ENCODE results near the gene EOGT. TPM values are rescaled to one million over a fixed set of nuclear protein-coding genes. Genes with fewer than 3 reads are reported as not detected.

The EOGT gene
- total RNA-seq, 1 experiment from 2014 or later, result 4.6 TPM

DNA sequence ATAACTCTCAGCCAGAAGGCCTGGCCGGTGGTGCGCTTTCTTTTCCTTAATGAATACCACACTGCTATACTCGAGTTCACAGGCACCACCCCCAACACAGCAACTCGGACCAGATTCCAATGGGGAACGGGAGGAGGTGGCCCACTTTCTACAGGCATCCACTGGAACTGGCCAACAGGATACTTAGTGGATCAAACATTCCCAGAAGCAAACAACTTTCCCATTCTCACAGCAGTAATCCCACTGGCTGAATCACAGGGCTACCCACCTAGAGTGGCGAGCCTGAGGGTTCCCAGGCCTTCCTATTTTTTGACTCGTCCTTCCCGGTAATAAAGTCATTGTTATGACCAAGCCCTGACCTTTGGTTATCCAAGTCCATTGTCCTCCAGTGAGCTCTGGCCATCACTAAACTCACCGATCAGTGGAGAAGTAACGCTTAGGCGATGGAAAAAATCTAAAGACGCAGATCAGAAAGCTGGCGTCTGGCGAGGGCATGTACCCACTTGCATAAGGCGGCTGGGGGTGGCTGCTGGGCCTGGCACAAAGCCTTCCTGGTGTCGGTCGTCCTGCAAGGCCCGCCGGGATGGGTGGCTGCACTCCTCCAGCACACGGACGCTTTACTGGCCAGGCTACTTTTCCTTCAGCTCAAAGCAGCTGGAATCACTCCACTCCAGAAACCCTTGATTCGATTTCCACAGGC lies 1.2 kb downstream of the EOGT start:
- no peak overlapping the region for H3K27ac ChIP-seq (ENCODE audit: low read depth, low read length, poor library complexity, severe bottlenecking)
- intact Hi-C loops (cut with micrococcal nuclease; ENCODE audit: unreplicated experiment), result no loop called here

GRCh38 chr3:69011096-69011730 lies 2.3 kb downstream of the EOGT start:
- no peak for TF ChIP-seq CTCF (conservative IDR thresholded peaks at IDR 0.05; ENCODE audit: low read depth, low read length)
- TF ChIP-seq EZH2 (IDR thresholded peaks at IDR 0.05; ENCODE audit: borderline replicate concordance, low read depth, low read length, poor library complexity, severe bottlenecking), result no peak
- no peaks in the 10 kb centered on the region for H3K36me3 ChIP-seq (ENCODE audit: insufficient read depth, low read length, poor library complexity, severe bottlenecking)
- no peak overlapping the region for H3K27ac ChIP-seq (ENCODE audit: low read depth, low read length, poor library complexity, severe bottlenecking)
- H3K4me3 ChIP-seq (ENCODE audit: low read depth, low read length, poor library complexity, severe bottlenecking), result no peak overlapping the region
- no peaks in the 10 kb centered on the region for H3K9me3 ChIP-seq (ENCODE audit: low read depth, low read length, poor library complexity, severe bottlenecking)
- ChIA-PET POLR2A (ENCODE audit: low non-redundant PET) (no interaction called here), CTCF (no interaction called here)
- intact Hi-C loops (cut with micrococcal nuclease; ENCODE audit: unreplicated experiment), result no loop called here
- DNase-seq (ENCODE audit: low spot score), result no peak
- H3K4me1 ChIP-seq (ENCODE audit: insufficient read depth, low read length, poor library complexity, severe bottlenecking), result no peaks in the 10 kb centered on the region
- no TSS peak for BruUV-seq (replicated peaks)
- no peaks in the 10 kb centered on the region for H3K27me3 ChIP-seq (replicated peaks; ENCODE audit: insufficient read depth, low read depth, low read length, poor library complexity)

More for the DNA sequence above, 1.2 kb downstream of the EOGT start:
- ChIA-PET POLR2A (ENCODE audit: low non-redundant PET) (no interaction called here), CTCF (no interaction called here)
- Histone ChIP-seq H3K4me3 (ENCODE audit: low read depth, low read length, poor library complexity, severe bottlenecking) (no peak overlapping the region), H3K9me3 (ENCODE audit: low read depth, low read length, poor library complexity, severe bottlenecking) (no peaks in the 10 kb centered on the region), H3K4me1 (ENCODE audit: insufficient read depth, low read length, poor library complexity, severe bottlenecking) (no peaks in the 10 kb centered on the region), H3K27me3 (replicated peaks; ENCODE audit: insufficient read depth, low read depth, low read length, poor library complexity) (no peaks in the 10 kb centered on the region), H3K36me3 (ENCODE audit: insufficient read depth, low read length, poor library complexity, severe bottlenecking) (no peaks in the 10 kb centered on the region)
- DNase-seq (ENCODE audit: low spot score), result no peak
- BruUV-seq (replicated peaks), result no TSS peak
- TF ChIP-seq EZH2 (IDR thresholded peaks at IDR 0.05; ENCODE audit: borderline replicate concordance, low read depth, low read length, poor library complexity, severe bottlenecking) (no peak), CTCF (conservative IDR thresholded peaks at IDR 0.05; ENCODE audit: low read depth, low read length) (no peak)

DNA sequence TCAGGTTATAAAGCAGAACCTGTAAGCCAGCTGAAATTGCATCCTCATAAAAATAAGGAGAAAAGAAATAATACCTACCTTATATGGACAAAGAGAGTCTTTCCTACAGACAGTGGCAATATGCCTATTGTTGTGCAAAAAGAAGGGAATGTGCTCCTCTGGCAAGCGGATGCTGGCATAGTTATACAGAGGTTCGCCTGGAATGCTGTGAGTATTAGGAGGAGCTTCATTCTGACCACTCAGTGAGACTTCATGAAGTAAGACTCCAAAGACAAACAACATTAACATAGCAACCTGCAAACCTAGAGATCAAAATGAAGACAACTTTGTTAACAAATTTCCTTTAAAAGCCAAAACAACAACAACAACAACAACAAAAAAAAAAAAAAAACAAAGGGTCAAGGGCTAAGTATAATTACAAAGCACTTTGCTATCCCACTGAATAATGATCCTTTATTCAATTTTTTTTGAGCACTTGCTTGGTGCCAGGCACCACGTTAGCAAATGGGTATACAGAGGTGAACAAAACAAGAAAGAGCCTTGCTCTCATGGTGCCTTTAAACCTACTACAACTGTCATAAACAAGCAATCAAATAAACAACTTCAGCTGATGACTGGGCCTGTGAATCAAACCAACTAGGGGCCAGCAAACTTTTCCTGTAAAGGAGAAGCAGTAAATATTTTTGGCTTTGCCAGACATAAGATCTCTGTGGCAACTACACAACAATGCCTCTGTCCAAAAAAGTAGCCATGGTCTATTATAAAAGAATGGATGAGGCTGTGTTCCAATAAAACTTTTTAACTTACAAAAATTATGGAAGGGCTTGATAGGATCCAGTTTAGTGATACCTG lies 3.7 kb downstream of the EOGT start:
- DNase-seq (ENCODE audit: low spot score), result no peak
- CTCF ChIA-PET, result no interaction called here
- no peaks in the 10 kb centered on the region for H3K36me3 ChIP-seq (ENCODE audit: insufficient read depth, low read length, poor library complexity, severe bottlenecking)
- no peaks in the 10 kb centered on the region for H3K9me3 ChIP-seq (ENCODE audit: low read depth, low read length, poor library complexity, severe bottlenecking)
- no peaks in the 10 kb centered on the region for H3K4me1 ChIP-seq (ENCODE audit: insufficient read depth, low read length, poor library complexity, severe bottlenecking)
- BruUV-seq (replicated peaks), result no TSS peak
- intact Hi-C loops (cut with micrococcal nuclease; ENCODE audit: unreplicated experiment), result no loop called here
- TF ChIP-seq CTCF (conservative IDR thresholded peaks at IDR 0.05; ENCODE audit: low read depth, low read length) (no peak), EZH2 (IDR thresholded peaks at IDR 0.05; ENCODE audit: borderline replicate concordance, low read depth, low read length, poor library complexity, severe bottlenecking) (no peak)
- no peak overlapping the region for H3K27ac ChIP-seq (ENCODE audit: low read depth, low read length, poor library complexity, severe bottlenecking)
- H3K4me3 ChIP-seq (ENCODE audit: low read depth, low read length, poor library complexity, severe bottlenecking), result no peak overlapping the region
- POLR2A ChIA-PET (ENCODE audit: low non-redundant PET), result no interaction called here
- H3K27me3 ChIP-seq (replicated peaks; ENCODE audit: insufficient read depth, low read depth, low read length, poor library complexity), result no peaks in the 10 kb centered on the region
